GM18511 (cell line): ENCODE measurements around the gene ZNF132.
"Not testable (repeated sequence)": the region's sequence is repeated elsewhere in the genome, so short reads cannot be mapped to it uniquely, and the experiment has no call there.

ENCODE experiments used
- ATAC-seq: cut with Tn5 transposase; IDR thresholded peaks from one replicate; pipeline ENCODE4 v1.9.1; 2021; ENCODE audit warnings: mild to moderate bottlenecking, moderate library complexity; ENCODE audit not compliant: unreplicated experiment

The ZNF132 gene

GRCh38 chr19:58408152-58409009, 31.6 kb downstream of the ZNF132 start, which contains the start of gene ZNF584:
Gene ZNF584, plus strand, starts transcription at chr19:58408649. Its CDS starts 499 bp downstream, at chr19:58409148.
- peak; percentile 96 for ATAC-seq

DNA sequence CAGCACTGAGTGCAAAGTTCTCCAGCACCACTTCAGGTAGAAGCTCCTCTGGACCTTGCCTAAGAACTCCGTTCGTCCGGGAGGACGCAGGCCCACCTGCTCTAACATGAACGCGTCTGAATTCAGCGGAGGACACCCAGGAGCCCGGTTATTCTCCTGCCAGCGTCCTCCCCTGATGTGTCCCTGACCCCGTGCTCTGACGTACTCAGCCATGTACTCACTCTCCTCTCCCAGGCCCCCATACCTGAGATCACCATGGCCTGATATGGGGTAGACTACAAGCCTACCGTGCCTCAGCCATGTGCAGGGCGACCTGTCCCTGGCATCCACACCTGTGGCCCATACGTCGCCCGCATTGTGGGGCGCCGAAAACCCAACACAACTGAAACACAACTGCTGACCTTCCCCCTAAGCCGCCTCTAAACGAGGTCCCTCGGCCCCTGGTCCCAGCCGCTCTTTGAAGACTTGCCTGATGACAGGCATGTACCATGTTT, 32.2 kb downstream of the ZNF132 start:
- peak; percentile 3 for ATAC-seq

GRCh38 chr19:58406818-58407657, 32.9 kb downstream of the ZNF132 start:
- ATAC-seq, result no peak

GRCh38 chr19:58403920-58404478, 36.0 kb downstream of the ZNF132 start:
- ATAC-seq, result not testable (repeated sequence)

GRCh38 chr19:58401840-58402421, 38.0 kb downstream of the ZNF132 start:
- no peak for ATAC-seq

DNA sequence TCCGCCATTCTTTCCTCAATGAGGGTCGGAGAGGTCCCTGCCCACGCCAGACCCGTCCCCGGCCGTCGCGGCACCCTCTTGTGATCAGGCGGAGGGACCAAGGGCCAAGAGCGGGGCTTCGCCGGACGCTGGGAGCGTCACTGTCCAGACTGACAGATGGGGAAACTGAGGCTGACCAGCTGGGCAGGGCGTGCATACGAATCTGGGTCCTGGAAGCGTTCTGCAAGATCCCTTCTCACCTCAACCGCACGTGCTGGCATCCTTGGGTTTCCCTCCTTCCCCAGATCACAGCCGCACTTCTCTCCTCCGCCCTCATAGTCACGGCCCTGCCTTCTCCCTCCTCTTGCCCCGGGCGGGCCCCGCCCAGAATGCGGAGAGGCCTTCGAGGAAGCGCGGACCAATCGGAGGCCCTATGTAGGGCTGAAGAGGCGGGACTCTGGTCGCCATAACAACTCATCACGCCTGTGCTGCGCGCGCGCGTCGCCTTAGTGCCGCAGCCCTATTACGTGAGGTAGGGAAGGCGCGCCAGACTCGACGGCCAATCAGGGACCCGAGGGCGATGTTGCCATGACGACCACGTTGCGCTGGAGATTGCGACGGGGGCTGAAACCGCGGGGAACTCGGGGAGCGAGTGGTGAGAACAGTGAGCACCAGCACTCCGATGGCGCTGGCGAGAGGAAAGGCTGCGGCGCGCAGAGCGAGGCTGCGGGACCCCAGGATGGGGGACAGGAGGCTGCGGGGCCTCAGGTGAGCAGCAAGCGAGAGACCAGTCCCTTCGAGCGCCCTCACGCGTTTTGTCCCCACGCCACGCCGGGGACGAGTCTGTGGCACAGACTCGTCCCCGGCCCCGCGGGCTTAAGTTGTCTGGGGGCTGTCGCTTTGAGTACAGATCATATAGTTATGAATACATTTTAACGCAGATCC, 38.8 kb downstream of the ZNF132 start:
- peak; percentile 99 for ATAC-seq

- no peak for ATAC-seq
These were observed 39.5 kb downstream of the ZNF132 start for GRCh38 chr19:58400316-58400915.

DNA sequence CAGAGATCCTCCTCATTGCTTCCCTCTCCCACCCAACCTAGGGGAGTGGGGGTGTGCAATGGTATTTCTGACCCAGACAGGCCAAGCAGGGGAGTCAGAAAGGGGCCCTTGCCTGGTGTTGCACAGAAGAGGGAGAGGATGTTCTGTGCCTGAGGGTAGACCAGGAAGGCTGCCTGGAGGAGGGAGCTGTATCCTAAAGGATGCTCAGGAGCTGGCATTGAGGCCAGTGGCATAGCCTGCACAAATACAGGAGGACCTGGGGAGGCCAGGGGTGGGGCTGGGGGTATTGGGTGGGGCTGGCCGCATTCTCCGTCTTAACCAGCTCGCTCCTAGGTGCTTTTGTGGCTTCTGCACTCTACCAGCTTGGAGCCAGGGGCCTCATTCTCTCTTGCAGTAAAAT, 40.0 kb downstream of the ZNF132 start:
- ATAC-seq, result no peak

DNA sequence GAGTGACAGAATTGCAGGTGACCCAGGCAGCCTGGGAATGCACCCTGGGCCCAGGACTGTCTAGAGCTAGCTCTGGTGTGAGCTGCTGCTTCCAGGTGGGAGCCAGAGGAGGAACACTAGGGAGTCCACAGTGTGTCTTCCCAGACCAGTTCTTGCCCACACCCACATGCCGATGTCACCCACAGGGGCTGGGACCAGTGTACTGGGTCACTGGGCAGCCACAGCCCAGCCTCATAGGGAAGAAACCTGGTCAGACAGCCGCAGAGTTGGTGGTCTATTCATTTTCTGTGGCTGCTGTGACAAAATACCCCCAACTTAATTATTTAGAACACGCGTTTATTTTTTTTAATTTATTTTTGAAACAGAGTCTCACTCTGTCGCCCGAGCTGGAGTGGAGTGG, 41.4 kb downstream of the ZNF132 start:
- ATAC-seq, result no peak

DNA sequence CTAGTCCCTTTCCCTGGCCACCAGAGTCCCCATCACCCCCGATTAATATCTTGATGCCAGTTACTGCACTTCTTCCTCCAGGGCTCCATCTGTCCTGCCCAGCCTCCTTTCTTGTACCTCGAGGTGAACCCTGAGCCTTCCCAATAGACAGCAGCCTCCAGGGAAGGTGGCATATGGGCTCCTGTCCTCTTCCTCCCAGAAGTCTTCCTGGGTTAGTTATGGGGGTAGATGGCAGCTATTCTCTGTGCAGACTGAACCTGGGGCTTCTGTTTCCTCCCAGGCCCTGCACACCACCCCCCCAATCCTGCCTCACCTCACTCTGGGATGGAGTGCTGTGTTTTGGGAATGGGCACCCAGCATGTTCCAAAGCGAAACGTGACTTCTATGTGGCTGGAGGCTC, 41.9 kb downstream of the ZNF132 start:
- ATAC-seq, result no peak

- no peak for ATAC-seq
These were observed 42.4 kb downstream of the ZNF132 start for GRCh38 chr19:58397533-58398037.

DNA sequence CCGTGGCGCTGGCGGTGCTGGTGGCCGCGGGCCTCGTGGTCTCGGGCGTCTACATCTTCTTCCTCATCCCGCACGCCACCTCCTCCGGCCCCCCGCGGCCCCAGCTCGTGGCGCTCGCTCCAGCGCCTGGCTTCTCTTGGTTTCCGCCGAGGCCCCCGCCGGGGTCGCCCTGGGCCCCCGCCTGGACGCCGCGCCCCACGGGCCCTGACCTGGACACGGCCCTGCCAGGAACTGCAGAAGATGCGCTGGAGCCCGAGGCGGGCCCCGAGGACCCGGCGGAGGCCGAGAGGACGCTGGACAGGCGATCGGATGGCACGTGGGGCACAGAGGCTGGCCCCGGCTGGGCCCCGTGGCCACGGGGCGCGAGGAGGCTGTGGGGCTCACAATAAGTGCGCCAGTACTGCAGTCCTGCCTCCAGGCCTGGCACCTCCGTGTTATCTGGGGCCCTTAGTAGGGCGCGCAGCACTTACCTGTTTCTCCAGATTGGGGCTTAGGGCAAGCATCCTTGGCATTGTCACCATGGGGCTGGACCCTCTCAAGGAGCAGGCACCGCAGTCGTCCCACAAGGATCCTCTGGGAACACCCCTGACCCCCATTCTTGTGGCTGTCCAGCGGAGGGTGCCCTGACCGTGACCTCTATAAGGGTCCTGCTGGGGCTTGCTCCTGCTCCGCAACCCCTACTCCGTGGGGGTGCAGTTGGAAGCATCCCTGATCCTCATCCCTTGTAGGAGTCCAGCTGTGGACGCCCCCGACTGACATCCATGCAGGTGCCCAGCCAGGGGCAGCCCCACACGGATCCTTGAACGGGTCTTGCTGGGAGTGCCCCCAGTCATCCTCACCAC, 43.0 kb downstream of the ZNF132 start:
- ATAC-seq, result no peak

DNA sequence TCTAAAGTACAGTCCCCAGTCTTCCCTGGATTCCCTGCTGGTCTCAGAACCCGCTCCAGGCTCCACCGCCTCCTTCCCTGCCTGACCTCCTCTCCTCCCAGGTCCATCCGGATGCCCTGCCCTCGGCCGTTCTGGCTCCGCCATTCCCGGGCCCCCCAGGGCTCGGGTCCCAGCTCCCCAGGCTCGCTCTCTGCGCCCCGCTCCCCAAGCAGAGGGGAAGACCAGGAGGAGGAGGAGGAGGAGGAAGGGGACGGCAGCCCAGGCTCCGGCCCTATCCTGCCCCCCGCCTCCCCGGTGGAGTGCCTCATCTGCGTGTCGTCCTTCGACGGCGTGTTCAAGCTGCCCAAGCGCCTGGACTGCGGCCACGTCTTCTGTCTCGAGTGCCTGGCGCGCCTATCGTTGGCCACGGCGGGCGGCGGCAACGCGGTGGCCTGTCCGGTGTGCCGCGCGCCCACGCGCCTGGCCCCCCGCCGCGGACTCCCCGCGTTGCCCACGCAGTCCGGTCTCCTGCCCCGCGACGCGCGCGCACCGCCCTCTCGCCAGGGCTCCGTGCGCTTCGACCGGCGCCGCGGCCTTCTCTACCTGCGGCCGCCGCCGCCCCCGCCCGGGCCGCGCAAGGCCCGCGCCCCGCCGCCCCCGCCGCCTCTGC, 43.9 kb downstream of the ZNF132 start:
- no peak for ATAC-seq

GRCh38 chr19:58395220-58395978, 44.6 kb downstream of the ZNF132 start, which contains the start of gene RNF225:
Gene RNF225, plus strand, starts transcription at chr19:58395656. Its CDS starts 434 bp downstream, at chr19:58396090.
- no peak for ATAC-seq

DNA sequence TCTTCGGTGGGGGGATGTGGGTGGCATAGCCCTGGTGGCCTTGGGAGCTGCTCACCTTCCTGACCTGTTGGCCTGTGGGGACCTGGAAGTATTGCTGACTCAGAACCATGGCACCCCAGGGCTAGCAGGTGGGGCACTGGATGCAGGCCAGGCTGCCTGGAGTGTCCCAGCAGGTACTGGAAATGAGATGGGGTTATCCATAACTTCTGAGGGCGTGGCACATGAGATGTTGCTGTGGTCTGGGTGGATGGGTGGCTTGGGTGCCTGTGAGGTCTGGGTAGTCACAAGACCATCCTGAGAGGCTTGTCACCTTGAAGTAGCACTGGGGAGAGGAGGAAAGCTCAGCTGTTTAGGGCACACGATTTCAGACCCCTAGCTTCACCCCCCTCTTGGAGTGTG, 45.1 kb downstream of the ZNF132 start:
- ATAC-seq, result no peak

- ATAC-seq, result no peak
These were observed 46.3 kb downstream of the ZNF132 start for GRCh38 chr19:58393725-58394033.
